Testis (tissue), 2 donors: Measurements from ENCODE around the gene ARHGAP20.

Experiments
- CTCF ChIP-seq, 3 experiments: fragments of 450-650 bp in 2 of 3; fragments of 200-600 bp in 1 of 3; sonication (generic) in 1 of 3; IDR thresholded peaks; one replicate each; pipeline ENCODE4 v1.5.1; 2016 to 2019; ENCODE audit warnings: antibody characterized with exemption in 3 of 3, mild to moderate bottlenecking in 2 of 3, moderate library complexity in 1 of 3
- POLR2A ChIP-seq: fragments of 450-650 bp; IDR thresholded peaks from one replicate; pipeline ENCODE4 v1.6.1; 2017; ENCODE audit warnings: antibody characterized with exemption, mild to moderate bottlenecking, moderate library complexity

GRCh38 chr11:110724358-110724757 lies 12.1 kb upstream of the ARHGAP20 start:
- TF ChIP-seq POLR2A (no peak), CTCF (IDR thresholded peaks at IDR 0.05) (no peak)
